Panc1 (cell line): Measurements from ENCODE around the gene ZNF189. TPM values are rescaled to one million over a fixed set of nuclear protein-coding genes. Genes with fewer than 3 reads are reported as not detected.

ENCODE experiments used
- ATAC-seq: fragments of 200-7000 bp; cut with Tn5 transposase; 2 replicates; pipeline ENCODE4 v1.9.1; 2020; ENCODE audit warnings: mild to moderate bottlenecking, moderate library complexity
- BruUV-seq: library from RNA; stranded (reverse); fragments of 400-500 nt; replicated peaks from 2 replicates; lab custom pipeline; 2021; lab: Mats Ljungman, UMichigan
- CTCF ChIA-PET: fragments of 300-600 bp; sonication (Branson Sonifier 250); formaldehyde crosslinking; loops from one replicate; lab custom pipeline; 2022; ENCODE audit warnings: antibody characterized with exemption; lab: Charles Lee
- POLR2A ChIA-PET: fragments of 300-600 bp; sonication (Branson Sonifier 250); formaldehyde crosslinking; loops from one replicate; lab custom pipeline; 2022; ENCODE audit warnings: antibody characterized with exemption; lab: Charles Lee
- DNase-seq: peaks from one replicate; pipeline ENCODE4 v3.0.0-alpha.2; 2010; ENCODE audit warnings: low read depth, low spot score
- H3K27ac ChIP-seq: 2 replicates; pipeline ENCODE4 v1.5.1; 2011; ENCODE audit warnings: mild to moderate bottlenecking, low read length, inconsistent platforms
- H3K27me3 ChIP-seq: fragments of 200-500 bp; sonication (Bioruptor generic); 2 replicates; pipeline ENCODE4 v1.6.0; 2014; ENCODE audit warnings: low read length, inconsistent platforms; ENCODE audit not compliant: control insufficient read depth, insufficient read depth
- H3K36me3 ChIP-seq: fragments of 200-500 bp; sonication (Bioruptor generic); 2 replicates; pipeline ENCODE4 v1.5.1; 2014; ENCODE audit warnings: inconsistent platforms, mild to moderate bottlenecking, low read length, moderate library complexity; ENCODE audit not compliant: control insufficient read depth, insufficient read depth
- H3K4me1 ChIP-seq: 2 replicates; pipeline ENCODE4 v1.5.1; 2011; ENCODE audit warnings: inconsistent platforms, mild to moderate bottlenecking, low read length, moderate library complexity; ENCODE audit not compliant: control insufficient read depth, insufficient read depth
- H3K4me3 ChIP-seq, 2 experiments: 2 replicates each; pipeline ENCODE4 v1.5.1; 2011 to 2012; ENCODE audit warnings: low read depth in 2 of 2, low read length in 2 of 2, mild to moderate bottlenecking in 2 of 2, inconsistent platforms in 1 of 2, moderate library complexity in 1 of 2
- H3K9me3 ChIP-seq: fragments of 200-500 bp; sonication (Bioruptor generic); 2 replicates; pipeline ENCODE4 v1.5.1; 2014; ENCODE audit warnings: low read depth, mild to moderate bottlenecking, inconsistent platforms, low read length, moderate library complexity; ENCODE audit not compliant: control insufficient read depth, insufficient read depth
- CTCF ChIP-seq: fragments of 450-650 bp; IDR thresholded peaks from 2 replicates; pipeline ENCODE4 v1.5.1; 2017; ENCODE audit warnings: mild to moderate bottlenecking
- POLR2AphosphoS5 ChIP-seq: IDR thresholded peaks from 2 replicates; pipeline ENCODE4 v1.6.1; 2012; ENCODE audit warnings: mild to moderate bottlenecking, low read depth, low read length, moderate library complexity
- REST ChIP-seq, 2 experiments: IDR thresholded peaks; 2 replicates each; pipeline ENCODE4 v1.6.1; 2011 to 2012; ENCODE audit warnings: low read depth in 2 of 2, control low read depth in 1 of 2, low read length in 1 of 2, mild to moderate bottlenecking in 1 of 2, moderate library complexity in 1 of 2; ENCODE audit not compliant: insufficient read depth in 1 of 2
- SIN3A ChIP-seq: IDR thresholded peaks from 2 replicates; pipeline ENCODE4 v1.6.1; 2012; ENCODE audit warnings: low read depth, mild to moderate bottlenecking, low read length, moderate library complexity, borderline replicate concordance; ENCODE audit not compliant: insufficient read depth
- TCF7L2 ChIP-seq: IDR thresholded peaks from 2 replicates; pipeline ENCODE4 v1.6.1; 2011; ENCODE audit warnings: mild to moderate bottlenecking, low read depth, low read length, inconsistent platforms
- in situ Hi-C: cut with HindIII; loops from 2 replicates; pipeline ENCODE4 v1.10.0; 2016; ENCODE audit warnings: low sequenced_read_pairs, low pct_unique_long_range_greater_than_20kb
- intact Hi-C: fragments of 100-400 bp; cut with micrococcal nuclease; formaldehyde crosslinking; loops from one replicate; pipeline ENCODE4 v1.10.0; 2022; ENCODE audit not compliant: unreplicated experiment
- total RNA-seq: library from RNA; stranded (reverse); gene quantifications from one replicate; pipeline ENCODE4 v1.2.1, GENCODE V29; 2021; ENCODE audit not compliant: unreplicated experiment

ZNF189 gene
- total RNA-seq, 1 experiment from 2014 or later: 7.0 TPM

GRCh38 chr9:101354143-101354764 is 44.4 kb upstream of the ZNF189 start:
- Histone ChIP-seq H3K9me3 (no peaks in the 10 kb centered on the region), H3K4me1 (no peaks in the 10 kb centered on the region), H3K36me3 (no peaks in the 10 kb centered on the region), H3K27ac (no peak overlapping the region), H3K4me3 (no peak overlapping the region), H3K27me3 (no peaks in the 10 kb centered on the region)
- TF ChIP-seq TCF7L2: no peak
- TF ChIP-seq SIN3A: no peak
- no peak for TF ChIP-seq CTCF
- no peak for TF ChIP-seq REST (IDR thresholded peaks at IDR 0.05; ENCODE audit: insufficient read depth in 1 of 2, low read depth in 2 of 2, low read length in 1 of 2)
- no peak for TF ChIP-seq POLR2AphosphoS5
- intact Hi-C loops: no loop called here
- ChIA-PET POLR2A (no interaction called here), CTCF (no interaction called here)
- in situ Hi-C loops: no loop called here
- ATAC-seq: no peak
- DNase-seq: no peak
- no TSS peak for BruUV-seq

- H3K36me3 ChIP-seq: no peaks in the 10 kb centered on the region
- no peak overlapping the region for H3K27ac ChIP-seq
- H3K27me3 ChIP-seq: no peaks in the 10 kb centered on the region
- DNase-seq (no peak), ATAC-seq (no peak)
- CTCF ChIA-PET: no interaction called here
- intact Hi-C loops (no loop called here), in situ Hi-C loops (no loop called here)
- H3K4me1 ChIP-seq: no peaks in the 10 kb centered on the region
- no TSS peak for BruUV-seq
- POLR2A ChIA-PET: no interaction called here
- no peak overlapping the region for H3K4me3 ChIP-seq
- TF ChIP-seq TCF7L2 (no peak), CTCF (no peak), SIN3A (no peak), POLR2AphosphoS5 (no peak), REST (IDR thresholded peaks at IDR 0.05; ENCODE audit: insufficient read depth in 1 of 2, low read depth in 2 of 2, low read length in 1 of 2) (no peak)
- no peaks in the 10 kb centered on the region for H3K9me3 ChIP-seq
Measured at GRCh38 chr9:101354765-101355708, 43.6 kb upstream of the ZNF189 start.
